ENCODE results near the gene WNT10A. TPM values are rescaled to one million over a fixed set of nuclear protein-coding genes. Genes with fewer than 3 reads are reported as not detected.

The WNT10A gene
- total RNA-seq, 2 donors from 2014 or later, result 0.11 to 6.1 TPM

- DNase-seq (ENCODE audit: low spot score in 2 of 2) (peak in 1 of 2 donors; percentile 37), ATAC-seq (no peak)
- H3K36me3 Mint-ChIP-seq, result no peaks in the 10 kb centered on the region
These were observed 25.8 kb upstream of the WNT10A start for GRCh38 chr2:218854860-218855259.

GRCh38 chr2:218855305-218856166 lies 25.1 kb upstream of the WNT10A start:
- DNase-seq (ENCODE audit: low spot score in 2 of 2) (peak in 1 of 2 donors; percentile 35), ATAC-seq (no peak)
- Mint-ChIP-seq H3K9me3 (no peaks in the 10 kb centered on the region), H3K27ac (no peak overlapping the region), H3K36me3 (no peaks in the 10 kb centered on the region)

More at GRCh38 chr2:218854860-218855259, 25.8 kb upstream of the WNT10A start:
- Mint-ChIP-seq H3K27ac (no peak overlapping the region), H3K9me3 (no peaks in the 10 kb centered on the region)

GRCh38 chr2:218856167-218856895 lies 24.3 kb upstream of the WNT10A start:
- H3K36me3 Mint-ChIP-seq, result no peaks in the 10 kb centered on the region
- ATAC-seq, result no peak
- H3K27ac Mint-ChIP-seq, result no peak overlapping the region
- DNase-seq (ENCODE audit: low spot score in 2 of 2), result no peak
- no peaks in the 10 kb centered on the region for H3K9me3 Mint-ChIP-seq

- DNase-seq (ENCODE audit: low spot score in 2 of 2) (peak in 1 of 2 donors; percentile 38), ATAC-seq (no peak)
- H3K27ac Mint-ChIP-seq, result no peak overlapping the region
- H3K9me3 Mint-ChIP-seq, result no peaks in the 10 kb centered on the region
- no peaks in the 10 kb centered on the region for H3K36me3 Mint-ChIP-seq
These were observed 23.8 kb upstream of the WNT10A start for GRCh38 chr2:218856896-218857243.

- no peak for ATAC-seq
- Mint-ChIP-seq H3K36me3 (no peaks in the 10 kb centered on the region), H3K27ac (no peak overlapping the region), H3K9me3 (no peaks in the 10 kb centered on the region)
- DNase-seq (ENCODE audit: low spot score in 2 of 2), result peak in 1 of 2 donors; percentile 33
These were observed 23.1 kb upstream of the WNT10A start for GRCh38 chr2:218857371-218858137.

GRCh38 chr2:218858138-218858445 lies 22.6 kb upstream of the WNT10A start:
- no peak for DNase-seq (ENCODE audit: low spot score in 2 of 2)
- ATAC-seq, result no peak
- Mint-ChIP-seq H3K27ac (no peak overlapping the region), H3K36me3 (no peaks in the 10 kb centered on the region), H3K9me3 (no peaks in the 10 kb centered on the region)

- no peak for ATAC-seq
- peak in 1 of 2 donors; percentile 52 for DNase-seq (ENCODE audit: low spot score in 2 of 2)
- no peaks in the 10 kb centered on the region for H3K36me3 Mint-ChIP-seq
- no peaks in the 10 kb centered on the region for H3K9me3 Mint-ChIP-seq
- H3K27ac Mint-ChIP-seq, result no peak overlapping the region
These were observed 21.7 kb upstream of the WNT10A start for GRCh38 chr2:218858671-218859555.

GRCh38 chr2:218859556-218859987 lies 21.1 kb upstream of the WNT10A start, which contains the start of gene WNT6:
TSS of gene WNT6 (plus strand) at chr2:218859805. CDS start at chr2:218860038, 233 bp downstream.
- peak in 1 of 2 donors; percentile 46 for DNase-seq (ENCODE audit: low spot score in 2 of 2)
- Mint-ChIP-seq H3K9me3 (no peaks in the 10 kb centered on the region), H3K36me3 (no peaks in the 10 kb centered on the region), H3K27ac (no peak within 1 kb of the TSS)
- peak in 1 of 2 donors; percentile 50 for ATAC-seq

GRCh38 chr2:218859988-218860831 lies 20.4 kb upstream of the WNT10A start:
- no peaks in the 10 kb centered on the region for H3K36me3 Mint-ChIP-seq
- H3K27ac Mint-ChIP-seq, result no peak overlapping the region
- no peaks in the 10 kb centered on the region for H3K9me3 Mint-ChIP-seq
- DNase-seq (ENCODE audit: low spot score in 2 of 2), result peak in 1 of 2 donors; percentile 35
- ATAC-seq, result no peak

GRCh38 chr2:218860950-218861381 lies 19.7 kb upstream of the WNT10A start:
- ATAC-seq, result peak in 1 of 2 donors; percentile 70
- no peak overlapping the region for H3K27ac Mint-ChIP-seq
- no peaks in the 10 kb centered on the region for H3K9me3 Mint-ChIP-seq
- peak in 1 of 2 donors; percentile 40 for DNase-seq (ENCODE audit: low spot score in 2 of 2)
- H3K36me3 Mint-ChIP-seq, result no peaks in the 10 kb centered on the region

GRCh38 chr2:218861645-218862318 lies 18.9 kb upstream of the WNT10A start:
- no peak overlapping the region for H3K27ac Mint-ChIP-seq
- ATAC-seq, result no peak

GRCh38 chr2:218863021-218863520 lies 17.6 kb upstream of the WNT10A start:
- Mint-ChIP-seq H3K27ac (peak overlapping the region in 1 of 2 donors; percentile 45), H3K36me3 (no peaks in the 10 kb centered on the region), H3K9me3 (no peaks in the 10 kb centered on the region)
- ATAC-seq, result no peak
- no peak for DNase-seq (ENCODE audit: low spot score in 2 of 2)

More at GRCh38 chr2:218861645-218862318, 18.9 kb upstream of the WNT10A start:
- Mint-ChIP-seq H3K9me3 (no peaks in the 10 kb centered on the region), H3K36me3 (no peaks in the 10 kb centered on the region)
- DNase-seq (ENCODE audit: low spot score in 2 of 2), result peak in 1 of 2 donors; percentile 46

GRCh38 chr2:218865396-218865795 lies 15.3 kb upstream of the WNT10A start:
- Mint-ChIP-seq H3K27ac (no peak overlapping the region), H3K36me3 (no peaks in the 10 kb centered on the region), H3K9me3 (no peaks in the 10 kb centered on the region)
- DNase-seq (ENCODE audit: low spot score in 2 of 2), result no peak
- no peak for ATAC-seq

- Mint-ChIP-seq H3K9me3 (no peaks in the 10 kb centered on the region), H3K27ac (no peak overlapping the region), H3K36me3 (no peaks in the 10 kb centered on the region)
- no peak for DNase-seq (ENCODE audit: low spot score in 2 of 2)
- no peak for ATAC-seq
These were observed 14.7 kb upstream of the WNT10A start for GRCh38 chr2:218865999-218866398.
